Mesenchymal stem cell (in vitro differentiated cells and primary cell): ENCODE results near the gene SLC16A7.
A peak's percentile ranks its signal among the peaks of the same experiment; 100 is the strongest.

ENCODE experiments used
- DNase-seq: peaks from one replicate; pipeline ENCODE4 v3.0.0-alpha.2; 2013
- H2AFZ ChIP-seq: one replicate; pipeline ENCODE4 v1.6.1; 2013; ENCODE audit warnings: low read depth, mild to moderate bottlenecking, control low read depth, inconsistent platforms, low read length, moderate library complexity
- H2AK5ac ChIP-seq: 2 replicates; pipeline ENCODE4 v1.6.1; 2013; ENCODE audit warnings: low read length, moderate library complexity, mild to moderate bottlenecking, inconsistent platforms; ENCODE audit not compliant: severe bottlenecking
- H2BK120ac ChIP-seq: one replicate; pipeline ENCODE4 v1.6.1; 2013; ENCODE audit warnings: low read depth, mild to moderate bottlenecking, inconsistent platforms, low read length, moderate library complexity
- H2BK12ac ChIP-seq, 2 experiments: one replicate each; pipeline ENCODE4 v1.6.1; 2013; ENCODE audit warnings: inconsistent platforms in 2 of 2, low read length in 2 of 2, mild to moderate bottlenecking in 2 of 2, moderate library complexity in 2 of 2, control low read depth in 1 of 2
- H2BK15ac ChIP-seq: one replicate; pipeline ENCODE4 v1.6.1; 2013; ENCODE audit warnings: mild to moderate bottlenecking, low read depth, inconsistent platforms; ENCODE audit not compliant: poor library complexity, severe bottlenecking
- H2BK5ac ChIP-seq: 2 replicates; pipeline ENCODE4 v1.6.1; 2013; ENCODE audit warnings: low read depth, mild to moderate bottlenecking, low read length, control low read depth, inconsistent platforms; ENCODE audit not compliant: poor library complexity, severe bottlenecking
- H3K14ac ChIP-seq, 2 experiments: one replicate each; pipeline ENCODE4 v1.6.1; 2013; ENCODE audit warnings: inconsistent platforms in 2 of 2, low read length in 2 of 2, control low read depth in 1 of 2, mild to moderate bottlenecking in 1 of 2, moderate library complexity in 1 of 2
- H3K18ac ChIP-seq, 2 experiments: one replicate each; pipeline ENCODE4 v1.6.1; 2013; ENCODE audit warnings: inconsistent platforms in 2 of 2, low read length in 2 of 2, control low read depth in 1 of 2, low read depth in 1 of 2, mild to moderate bottlenecking in 1 of 2
- H3K23ac ChIP-seq, 2 experiments: one replicate each; pipeline ENCODE4 v1.6.1; 2013; ENCODE audit warnings: inconsistent platforms in 2 of 2, low read length in 2 of 2, mild to moderate bottlenecking in 2 of 2, moderate library complexity in 2 of 2, control low read depth in 1 of 2
- H3K27ac ChIP-seq: 2 replicates; pipeline ENCODE4 v1.5.1; 2013; ENCODE audit warnings: mild to moderate bottlenecking, moderate library complexity, low read length, control low read depth, inconsistent platforms; ENCODE audit not compliant: poor library complexity, severe bottlenecking
- H3K27me3 ChIP-seq, 2 experiments: 2 replicates each; pipeline versions ENCODE4 v1.6.1 to v1.7.0; 2013; ENCODE audit warnings: low read length in 2 of 2, mild to moderate bottlenecking in 2 of 2, moderate library complexity in 2 of 2, control low read depth in 1 of 2, inconsistent platforms in 1 of 2; ENCODE audit not compliant: control insufficient read depth in 1 of 2, insufficient read depth in 1 of 2
- H3K36me3 ChIP-seq, 2 experiments: 2 replicates each; pipeline versions ENCODE4 v1.6.1 to v1.7.0; 2013; ENCODE audit warnings: low read length in 2 of 2, control low read depth in 1 of 2, inconsistent platforms in 1 of 2, low read depth in 1 of 2, mild to moderate bottlenecking in 1 of 2; ENCODE audit not compliant: insufficient read depth in 2 of 2, control insufficient read depth in 1 of 2
- H3K4ac ChIP-seq, 2 experiments: one replicate each; pipeline ENCODE4 v1.6.1; 2013; ENCODE audit warnings: inconsistent platforms in 2 of 2, low read length in 2 of 2, mild to moderate bottlenecking in 2 of 2, moderate library complexity in 2 of 2, control low read depth in 1 of 2, low read depth in 1 of 2
- H3K4me1 ChIP-seq: 2 replicates; pipeline ENCODE4 v1.6.1; 2013; ENCODE audit warnings: low read depth, low read length, control low read depth; ENCODE audit not compliant: control insufficient read depth, insufficient read depth
- H3K4me2 ChIP-seq: 2 replicates; pipeline ENCODE4 v1.6.1; 2013; ENCODE audit warnings: low read length, mild to moderate bottlenecking, inconsistent platforms; ENCODE audit not compliant: poor library complexity, severe bottlenecking
- H3K4me3 ChIP-seq, 2 experiments: 2 replicates each; pipeline versions ENCODE4 v1.5.1 to v1.7.0; 2013; ENCODE audit warnings: low read length in 2 of 2, mild to moderate bottlenecking in 2 of 2, control low read depth in 1 of 2, low read depth in 1 of 2; ENCODE audit not compliant: insufficient read depth in 1 of 2
- H3K79me1 ChIP-seq: replicated peaks from 2 replicates; pipeline ENCODE4 v1.6.1; 2013; ENCODE audit warnings: mild to moderate bottlenecking, control low read depth, low read length, inconsistent platforms; ENCODE audit not compliant: poor library complexity, severe bottlenecking
- H3K9ac ChIP-seq: 2 replicates; pipeline ENCODE4 v1.7.0; 2013; ENCODE audit warnings: mild to moderate bottlenecking, low read length, moderate library complexity
- H3K9me3 ChIP-seq: 2 replicates; pipeline ENCODE4 v1.7.0; 2013; ENCODE audit warnings: mild to moderate bottlenecking, low read length; ENCODE audit not compliant: control insufficient read depth
- H4K8ac ChIP-seq: one replicate; pipeline ENCODE4 v1.6.1; 2013; ENCODE audit warnings: inconsistent platforms, mild to moderate bottlenecking, low read length, moderate library complexity
- H4K91ac ChIP-seq: one replicate; pipeline ENCODE4 v1.6.1; 2013; ENCODE audit warnings: mild to moderate bottlenecking, low read length, inconsistent platforms
- WGBS: methylation state at CpG from one replicate; pipeline ENCODE4 v1.1.7; 2013; ENCODE audit warnings: mixed read lengths; 5-methylcytosine and 5-hydroxymethylcytosine counted together

Gene SLC16A7

GRCh38 chr12:59672273-59672672, 76.4 kb downstream of the SLC16A7 start:
- no peak overlapping the region for H3K23ac ChIP-seq
- no peak overlapping the region for H3K4me2 ChIP-seq
- H2AK5ac ChIP-seq, result no peak overlapping the region
- no peaks in the 10 kb centered on the region for H3K4me1 ChIP-seq
- H3K4me3 ChIP-seq, result no peak overlapping the region
- H3K9ac ChIP-seq, result no peak overlapping the region
- H3K27ac ChIP-seq, result no peak overlapping the region
- no peak overlapping the region for H2BK15ac ChIP-seq
- no peak overlapping the region for H2AFZ ChIP-seq
- H3K4ac ChIP-seq, result no peak overlapping the region
- no peak for DNase-seq
- H2BK12ac ChIP-seq, result no peak overlapping the region
- no peak overlapping the region for H2BK120ac ChIP-seq
- no peaks in the 10 kb centered on the region for H3K27me3 ChIP-seq
- H3K36me3 ChIP-seq, result peaks cover 0 to 5% of the 10 kb centered on the region in 2 experiments
- no peak overlapping the region for H4K91ac ChIP-seq
- no peak overlapping the region for H2BK5ac ChIP-seq
- peak overlapping the region in 1 of 2 experiments; percentile 11 for H3K14ac ChIP-seq
- H3K18ac ChIP-seq, result no peak overlapping the region
- peaks cover 3% of the 10 kb centered on the region for H3K79me1 ChIP-seq
- H4K8ac ChIP-seq, result no peak overlapping the region
- H3K9me3 ChIP-seq, result peaks cover 7% of the 10 kb centered on the region
- 94% methylated on average over 2 of the region's 2 CpGs for WGBS

GRCh38 chr12:59675461-59675860, 79.6 kb downstream of the SLC16A7 start:
- Histone ChIP-seq H4K8ac (no peak overlapping the region), H3K9me3 (peaks cover 3% of the 10 kb centered on the region), H2BK120ac (no peak overlapping the region), H2AK5ac (no peak overlapping the region), H2BK12ac (no peak overlapping the region), H3K79me1 (peaks cover 5% of the 10 kb centered on the region), H3K36me3 (peaks cover 0 to 5% of the 10 kb centered on the region in 2 experiments), H3K4me2 (no peak overlapping the region), H3K4me1 (no peaks in the 10 kb centered on the region), H3K4me3 (no peak overlapping the region), H3K18ac (no peak overlapping the region), H3K27me3 (no peaks in the 10 kb centered on the region), H3K14ac (no peak overlapping the region), H4K91ac (no peak overlapping the region), H3K9ac (no peak overlapping the region), H2BK15ac (no peak overlapping the region), H2BK5ac (no peak overlapping the region), H2AFZ (no peak overlapping the region), H3K27ac (no peak overlapping the region), H3K23ac (no peak overlapping the region), H3K4ac (no peak overlapping the region)
- DNase-seq, result no peak
- WGBS, result 100% methylated on average over 1 of the region's 1 CpG

DNA sequence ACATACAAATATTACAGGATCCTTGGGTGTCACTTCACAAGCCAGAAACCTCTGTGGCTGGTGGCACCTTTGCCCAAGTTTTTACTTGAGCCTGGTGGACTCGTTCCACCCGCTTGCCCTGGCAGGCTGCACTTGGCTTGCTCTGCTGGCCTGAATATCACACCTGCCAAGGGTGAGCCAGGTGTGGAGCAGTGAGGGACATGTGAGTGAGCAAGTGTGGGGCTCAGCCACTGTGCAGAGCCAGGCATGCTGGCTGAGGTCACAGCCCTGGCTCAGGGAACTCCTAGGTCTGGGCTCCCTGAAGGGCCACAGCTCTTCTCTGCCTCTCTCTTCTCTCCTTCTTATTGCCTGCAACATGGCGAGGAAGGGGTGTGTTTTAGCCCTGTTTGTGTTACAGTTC, 82.0 kb downstream of the SLC16A7 start:
- H3K4me1 ChIP-seq, result no peaks in the 10 kb centered on the region
- peak overlapping the region; percentile 30 for H4K8ac ChIP-seq
- no peak overlapping the region for H3K18ac ChIP-seq
- H2AK5ac ChIP-seq, result no peak overlapping the region
- no peaks in the 10 kb centered on the region for H3K27me3 ChIP-seq
- H2BK12ac ChIP-seq, result no peak overlapping the region
- no peak overlapping the region for H3K27ac ChIP-seq
- peak overlapping the region; percentile 65 for H4K91ac ChIP-seq
- no peak for DNase-seq
- H3K14ac ChIP-seq, result no peak overlapping the region
- H2BK15ac ChIP-seq, result no peak overlapping the region
- H3K9ac ChIP-seq, result no peak overlapping the region
- H3K4me3 ChIP-seq, result peak overlapping the region in 1 of 2 experiments; percentile 21
- H3K23ac ChIP-seq, result no peak overlapping the region
- H3K4me2 ChIP-seq, result no peak overlapping the region
- peaks cover 3% of the 10 kb centered on the region for H3K9me3 ChIP-seq
- peaks cover 0 to 5% of the 10 kb centered on the region in 2 experiments for H3K36me3 ChIP-seq
- no peak overlapping the region for H2AFZ ChIP-seq
- 85% methylated on average over 3 of the region's 3 CpGs for WGBS
- H2BK5ac ChIP-seq, result no peak overlapping the region
- H2BK120ac ChIP-seq, result no peak overlapping the region
- H3K79me1 ChIP-seq, result peaks cover 8% of the 10 kb centered on the region
- H3K4ac ChIP-seq, result no peak overlapping the region

DNA sequence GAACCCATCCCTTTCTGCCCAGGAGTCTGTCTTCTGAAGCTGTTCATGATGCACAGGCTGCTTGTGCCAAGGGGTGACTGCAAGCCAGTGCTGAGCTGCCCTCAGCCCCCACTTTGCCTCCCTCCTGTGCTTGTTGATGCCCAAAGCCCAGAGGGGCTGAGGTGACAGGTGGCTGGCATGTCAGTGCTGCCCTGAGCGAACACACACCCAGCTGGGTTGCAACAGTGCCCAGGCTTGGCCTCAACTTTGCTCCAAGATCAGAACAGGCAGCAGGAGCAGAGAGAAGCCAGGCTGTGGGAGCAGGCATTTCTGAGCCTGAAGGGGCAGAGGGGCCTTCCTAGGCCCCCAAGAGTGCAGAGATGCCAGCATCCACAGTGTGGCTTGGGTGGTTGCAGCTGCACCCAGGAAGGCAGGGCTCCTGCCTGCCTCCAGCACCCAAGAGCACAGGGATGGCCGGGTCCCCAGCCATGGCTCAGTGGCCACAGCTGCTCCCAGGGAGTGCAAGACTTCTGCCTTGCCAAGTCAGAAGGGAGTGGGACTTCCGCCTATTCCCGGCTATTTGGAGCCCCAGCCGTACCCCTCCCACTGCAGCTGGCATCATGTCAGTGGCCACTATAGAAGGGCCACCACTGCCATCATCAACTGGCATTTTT, 83.1 kb downstream of the SLC16A7 start:
- no peak overlapping the region for H2BK120ac ChIP-seq
- DNase-seq, result no peak
- no peak overlapping the region for H3K9ac ChIP-seq
- no peak overlapping the region for H3K4me2 ChIP-seq
- 94% methylated on average over 5 of the region's 5 CpGs for WGBS
- H3K9me3 ChIP-seq, result peaks cover 3% of the 10 kb centered on the region
- H2BK15ac ChIP-seq, result no peak overlapping the region
- H4K8ac ChIP-seq, result no peak overlapping the region
- H3K18ac ChIP-seq, result no peak overlapping the region
- no peak overlapping the region for H2AFZ ChIP-seq
- no peaks in the 10 kb centered on the region for H3K27me3 ChIP-seq
- peaks cover 8% of the 10 kb centered on the region for H3K79me1 ChIP-seq
- H3K36me3 ChIP-seq, result peaks cover 0 to 5% of the 10 kb centered on the region in 2 experiments
- H3K4me1 ChIP-seq, result no peaks in the 10 kb centered on the region
- H4K91ac ChIP-seq, result no peak overlapping the region
- no peak overlapping the region for H3K4me3 ChIP-seq
- H3K23ac ChIP-seq, result no peak overlapping the region
- H2BK12ac ChIP-seq, result no peak overlapping the region
- no peak overlapping the region for H2AK5ac ChIP-seq
- H2BK5ac ChIP-seq, result no peak overlapping the region
- no peak overlapping the region for H3K27ac ChIP-seq
- H3K4ac ChIP-seq, result no peak overlapping the region
- no peak overlapping the region for H3K14ac ChIP-seq
